Hair follicle dermal papilla cell (primary cell): Measurements from ENCODE around the gene C1orf87. TPM values are rescaled to one million over a fixed set of nuclear protein-coding genes. Genes with fewer than 3 reads are reported as not detected.

ENCODE experiments used
- small RNA-seq: library from RNA; depleted of rRNA; stranded (forward); fragments of <200 nt; gene quantifications from one replicate; pipeline ENCODE3, GENCODE V24; 2012
- total RNA-seq: library from RNA; depleted of rRNA; stranded (reverse); fragments of >200 nt; gene quantifications from 2 replicates; pipeline ENCODE4 v1.2.3, GENCODE V29; 2012

C1orf87 gene, protein sequence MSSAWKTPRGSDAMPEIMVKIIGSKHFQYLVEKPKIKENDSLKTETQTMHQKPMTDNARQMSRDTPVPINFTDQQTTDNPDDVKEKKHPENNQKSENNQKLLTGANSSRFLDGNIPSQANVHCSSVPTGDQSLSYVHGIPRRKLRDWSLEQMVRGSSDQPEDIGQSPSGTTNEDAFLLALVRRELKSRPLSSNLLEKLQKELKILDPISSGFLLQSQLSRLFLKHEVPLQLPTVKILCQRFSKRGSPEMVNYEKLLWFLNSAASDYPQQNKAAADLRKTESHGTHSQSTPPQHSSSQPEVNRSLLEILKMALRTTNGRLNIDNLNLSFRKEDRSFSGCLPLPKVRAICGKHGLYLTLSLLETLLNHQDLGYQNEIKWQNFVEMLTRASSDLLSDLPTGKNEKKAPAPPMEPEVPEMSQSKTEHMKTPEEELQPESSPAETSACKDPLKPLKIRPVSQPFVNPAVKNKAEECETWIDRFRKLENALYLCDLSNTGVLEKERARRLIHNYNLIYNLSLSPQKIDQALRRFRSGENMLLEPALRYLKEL
- 0.24 and 0.32 TPM in 2 replicates for total RNA-seq

GRCh38 chr1:60073605-60074278 is at the start of gene C1orf87:
C1orf87 (minus strand) TSS chr1:60073770; CDS start chr1:60072643, 1,127 bp downstream.

Small RNAs within 50 kb of the gene (small RNA-seq; reads per million reads assigned to genes)
- not detected for gene RN7SL475P

Other genes with a start within 250 kb of the C1orf87 start
- 0.16 TPM in 1 of 2 replicates, not detected in the other for gene CYP2J2, start 147.0 kb downstream of the C1orf87 start, total RNA-seq